NOMO-1 (cell line): Measurements from ENCODE around the gene ZIC5.
"Not testable (repeated sequence)": the region's sequence is repeated elsewhere in the genome, so short reads cannot be mapped to it uniquely, and the experiment has no call there.

ENCODE experiments used
- DNase-seq, 2 experiments: peaks; one replicate each; lab custom pipeline; 2025; ENCODE audit not compliant: unreplicated experiment in 2 of 2; lab: John Stamatoyannopoulos, UW

Gene ZIC5

DNA sequence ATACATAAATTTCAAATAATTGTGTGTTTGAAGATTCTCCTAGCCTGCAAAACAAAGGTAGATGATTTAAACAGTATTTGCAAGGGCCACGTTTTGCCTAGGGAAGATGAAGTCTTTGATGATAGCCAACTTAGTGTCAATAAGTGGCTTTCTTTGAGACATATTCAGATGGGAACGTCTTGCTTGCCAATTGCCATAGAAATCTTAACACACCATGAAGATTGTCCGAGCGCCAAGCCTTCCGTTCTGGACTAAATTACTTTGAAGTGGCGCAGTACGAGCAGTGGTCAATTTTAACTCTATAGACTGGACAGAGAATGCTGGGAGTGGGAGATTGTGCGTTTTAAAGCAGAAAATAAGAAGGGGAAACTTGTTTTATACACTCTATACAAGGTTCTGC, 9.9 kb downstream of the ZIC5 start:
- DNase-seq = no peak

DNA sequence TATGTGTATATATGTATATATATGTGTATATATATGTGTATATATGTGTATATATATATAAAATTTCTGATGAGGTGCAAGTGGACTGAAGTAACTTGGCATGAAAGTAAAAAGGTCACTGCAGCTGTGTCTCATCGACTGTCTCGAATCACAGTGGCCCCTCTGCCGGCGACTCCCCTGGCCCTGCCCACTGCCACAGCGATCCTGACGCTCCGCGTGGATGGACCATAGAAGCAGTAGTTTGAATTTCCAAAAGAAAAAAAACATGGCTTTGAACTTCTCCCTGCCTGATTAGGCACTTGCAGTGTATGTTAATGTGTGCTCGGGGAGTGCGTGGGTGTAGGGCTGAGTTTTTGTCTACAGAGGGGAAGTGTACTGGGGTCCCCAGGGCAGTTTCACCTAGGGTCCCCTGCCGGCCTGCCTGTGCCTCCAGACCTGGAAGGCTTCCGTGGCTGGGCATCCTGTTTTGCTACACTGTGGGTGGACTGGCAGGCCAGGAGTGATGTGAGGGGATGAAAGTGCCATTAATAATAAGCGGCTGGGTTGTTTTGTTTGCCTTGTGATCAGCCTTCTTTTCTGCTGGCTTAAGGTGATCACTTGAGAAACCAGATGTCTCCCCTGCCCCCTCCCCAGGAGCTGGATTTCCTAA, 10.8 kb downstream of the ZIC5 start:
- DNase-seq = no peak

DNA sequence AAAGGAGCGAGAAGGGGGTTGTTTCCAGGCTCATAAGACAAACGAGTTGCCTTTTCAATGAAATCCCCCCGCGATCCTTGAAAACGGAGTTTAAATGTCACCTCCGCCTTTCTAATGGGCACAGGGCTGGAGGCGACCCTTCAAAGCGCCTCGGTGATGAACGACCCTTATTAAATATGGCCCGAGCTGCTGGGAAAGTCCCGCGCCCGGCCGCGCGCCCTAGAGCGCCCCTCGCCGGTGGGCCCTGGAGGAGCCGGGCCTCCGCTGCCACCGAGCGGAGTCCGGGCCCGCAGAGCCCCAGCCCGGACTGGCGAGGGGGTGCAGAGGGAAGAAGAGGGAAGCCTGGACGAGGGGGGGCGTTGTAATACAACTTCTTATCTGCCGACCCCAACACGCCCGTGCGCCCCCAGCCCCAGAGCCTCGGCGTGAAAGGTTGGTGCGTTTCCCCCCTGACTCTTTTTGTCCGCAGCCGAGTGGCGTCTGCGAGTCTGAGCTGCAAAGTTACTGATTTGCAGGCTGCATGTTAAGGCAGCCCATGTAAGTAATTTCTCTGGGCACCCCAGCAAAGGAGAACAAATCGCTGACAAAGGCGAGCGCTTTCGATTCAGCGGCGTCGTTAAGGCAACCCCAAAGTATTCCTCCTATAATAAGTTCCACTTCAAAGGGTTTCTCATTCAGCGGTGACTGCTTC, 11.9 kb downstream of the ZIC5 start:
- DNase-seq = no peak

DNA sequence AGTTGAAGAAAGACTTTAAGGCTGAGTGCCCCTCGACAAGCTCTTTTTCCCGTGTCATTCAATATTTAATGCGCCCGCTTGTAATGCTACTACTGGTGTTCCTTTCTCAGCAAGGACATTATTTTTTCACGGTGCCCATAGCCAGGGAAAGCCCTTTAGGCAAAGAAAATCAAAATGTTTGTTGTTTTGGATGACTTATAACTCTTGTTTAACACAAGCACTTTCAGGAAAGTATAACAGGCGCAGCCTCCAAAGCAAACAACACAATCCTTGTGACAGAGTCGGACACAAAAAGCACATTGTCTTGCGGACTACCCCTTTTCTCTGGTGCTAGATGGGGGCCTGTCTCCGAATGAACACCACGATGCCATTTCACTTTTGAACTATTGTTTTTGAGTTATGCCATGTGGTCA, 12.4 kb downstream of the ZIC5 start:
- no peak for DNase-seq

DNA sequence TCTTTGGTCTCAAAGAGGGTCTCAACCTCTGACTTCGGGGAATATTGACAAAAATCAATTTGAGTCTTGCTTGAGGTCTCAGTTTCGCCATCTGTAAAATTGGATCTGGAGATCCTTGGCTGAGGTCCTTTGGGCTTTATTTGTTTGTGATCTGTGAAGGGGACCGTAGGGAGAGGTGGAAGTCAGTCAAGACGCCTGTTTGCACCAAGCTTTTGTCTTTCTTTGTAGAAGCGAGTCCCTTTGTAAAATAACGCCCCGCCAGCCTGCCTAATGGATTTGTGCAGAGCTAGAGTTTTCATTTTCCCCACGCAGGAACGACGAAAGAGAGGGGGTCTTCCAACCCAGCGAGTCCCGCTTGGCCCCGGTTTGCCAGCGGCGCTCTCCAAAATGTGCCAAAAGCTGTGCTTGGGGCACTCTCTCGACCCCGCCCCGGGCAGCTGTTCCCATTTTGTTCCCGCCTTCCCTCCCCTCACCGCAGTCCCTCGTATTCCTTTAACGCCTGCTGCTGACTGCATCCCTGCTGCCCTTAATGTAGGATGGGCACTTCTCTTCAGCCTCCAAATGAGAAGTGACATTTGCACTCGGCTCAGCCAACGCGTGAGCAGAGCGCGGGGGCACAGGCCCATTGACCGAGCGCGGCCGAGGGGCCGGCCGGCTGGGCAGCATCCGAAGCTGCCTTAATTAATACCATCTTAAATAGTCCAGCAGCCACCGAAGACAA, 13.0 kb downstream of the ZIC5 start:
- no peak for DNase-seq

DNA sequence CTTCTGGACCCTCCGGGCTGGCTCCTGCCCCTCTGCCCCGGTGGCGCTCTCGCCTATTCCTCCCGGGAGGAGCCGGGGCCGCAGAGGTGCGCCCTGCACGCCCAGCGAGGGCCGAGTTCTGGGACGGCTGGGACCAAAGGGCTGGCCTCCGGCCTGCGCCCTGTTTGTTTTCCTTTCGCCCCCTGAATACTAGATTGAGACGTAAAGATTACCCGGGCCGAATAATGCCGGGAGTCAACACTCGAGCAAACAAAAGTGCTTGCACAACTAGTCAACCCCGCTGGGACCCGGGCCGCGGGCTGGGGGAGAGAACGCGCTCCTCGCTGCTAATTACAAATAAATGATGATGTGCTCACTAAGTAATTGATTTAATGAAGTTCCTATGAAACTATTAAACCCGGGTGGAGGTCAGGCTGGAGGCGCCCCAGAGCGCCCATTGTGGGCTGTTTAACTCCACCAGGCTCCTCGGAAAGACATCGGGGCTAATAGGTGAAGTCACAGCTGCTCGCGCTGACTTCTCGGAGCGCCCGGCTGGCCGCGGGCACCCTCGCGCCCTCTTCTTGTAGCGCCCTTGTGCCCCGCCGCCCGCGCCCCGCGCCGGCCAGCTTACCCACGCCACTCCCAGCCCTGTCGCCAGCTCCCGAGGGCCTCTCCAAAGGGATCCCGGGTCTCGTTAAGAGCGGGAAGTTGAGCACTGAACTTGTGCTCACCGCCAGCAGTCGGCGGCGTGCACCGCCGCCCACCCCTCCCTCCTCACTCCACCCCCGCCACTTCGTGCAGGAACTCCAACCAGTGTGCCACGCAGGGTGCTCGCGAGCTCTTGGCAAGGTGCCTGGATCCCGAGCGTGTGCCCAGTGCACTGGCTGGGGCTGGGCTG, 14.9 kb downstream of the ZIC5 start:
- DNase-seq = no peak

DNA sequence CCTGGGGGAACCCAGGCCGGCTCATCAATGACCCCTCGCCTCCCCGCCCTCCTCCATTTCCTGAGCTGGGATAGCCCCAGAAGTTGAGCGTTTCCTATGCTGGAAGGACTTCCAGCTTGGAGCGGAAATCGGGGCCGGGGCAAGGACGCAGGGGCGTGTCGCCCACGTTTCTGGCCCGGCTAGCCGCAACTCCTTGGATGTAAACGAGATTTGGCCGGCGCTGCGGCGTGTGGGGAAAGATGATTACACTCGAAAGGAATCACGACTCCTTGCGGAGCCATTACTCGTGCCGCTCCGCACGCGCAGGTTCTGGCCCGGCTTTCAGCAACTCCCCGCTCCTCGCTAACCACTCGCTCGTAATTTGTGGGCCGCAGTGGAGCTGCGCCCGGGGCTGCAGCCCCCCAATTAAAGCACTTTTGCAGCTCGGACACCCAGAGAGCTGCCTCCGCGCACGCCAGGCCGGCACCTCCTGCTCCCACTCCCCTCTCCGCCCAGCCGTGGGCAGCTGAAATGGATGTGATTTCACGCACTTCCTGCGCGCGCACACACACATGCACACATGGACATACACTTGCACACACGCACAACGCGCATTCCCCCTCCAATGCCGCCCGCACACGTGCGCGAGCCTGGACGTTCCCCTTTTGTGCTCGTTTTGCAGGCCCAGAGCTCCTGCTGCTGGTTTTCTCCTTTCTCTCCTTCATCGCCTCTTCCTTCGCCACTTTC, 15.7 kb downstream of the ZIC5 start:
- DNase-seq = no peak

DNA sequence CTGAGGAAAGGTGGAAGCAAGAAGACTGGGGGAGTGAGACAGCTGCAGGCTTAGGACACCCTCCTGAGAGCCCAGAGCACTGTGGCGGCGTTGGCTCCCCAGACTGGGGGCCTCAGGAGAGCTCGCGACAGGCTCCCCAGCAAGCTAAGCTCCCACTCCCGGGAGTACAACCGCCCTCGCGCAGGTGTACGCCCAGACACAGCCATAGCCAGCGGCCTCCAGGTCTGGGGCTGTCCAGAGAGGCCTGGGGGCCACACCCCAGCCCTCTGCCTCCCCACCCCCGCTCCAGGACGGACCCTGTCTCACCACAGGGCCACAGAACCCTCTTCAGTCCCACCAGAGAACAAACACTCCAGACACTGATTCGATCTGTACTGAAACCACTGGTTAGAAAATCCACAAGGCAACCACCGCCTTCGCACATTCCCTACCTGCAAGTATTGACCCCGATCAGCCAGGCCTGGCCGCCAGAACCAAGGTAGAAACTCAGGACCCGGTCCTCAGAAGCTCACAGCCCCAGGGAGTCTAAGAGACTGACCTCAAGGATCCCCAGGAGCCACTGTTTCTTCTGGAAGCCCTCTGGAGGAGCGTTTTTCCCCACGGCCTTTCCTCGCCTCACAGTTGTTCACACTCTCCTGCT, 16.3 kb downstream of the ZIC5 start:
- no peak for DNase-seq

DNA sequence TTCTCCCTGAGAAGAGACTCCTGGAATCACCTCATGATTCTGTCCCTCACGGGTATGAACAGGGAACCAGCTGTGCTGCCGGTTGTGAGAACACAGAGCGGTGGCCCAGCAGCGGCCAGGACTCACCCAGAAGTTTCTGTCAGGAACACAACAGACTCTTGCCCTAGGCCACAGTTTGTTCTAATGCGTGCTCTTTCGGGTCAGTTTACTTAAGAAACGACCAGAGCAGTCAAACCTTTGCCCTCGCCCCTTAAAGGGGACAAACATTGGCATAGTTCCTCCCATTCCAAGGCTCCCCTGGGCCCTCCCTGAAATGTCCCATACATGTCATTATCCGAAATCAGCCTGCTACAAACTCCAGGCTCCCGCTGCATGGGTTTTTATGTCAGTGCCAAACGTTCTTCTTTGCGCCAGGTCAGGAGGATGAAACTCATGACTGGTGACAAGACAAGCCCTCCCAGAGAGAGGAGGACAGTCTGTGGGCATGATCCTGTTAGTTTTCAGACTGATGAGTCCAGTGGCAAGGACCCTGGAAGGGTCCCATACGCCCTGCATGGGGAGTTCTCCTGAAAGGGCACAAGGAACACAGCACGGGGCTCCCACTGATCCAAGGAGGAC, 18.3 kb downstream of the ZIC5 start:
- DNase-seq = no peak

DNA sequence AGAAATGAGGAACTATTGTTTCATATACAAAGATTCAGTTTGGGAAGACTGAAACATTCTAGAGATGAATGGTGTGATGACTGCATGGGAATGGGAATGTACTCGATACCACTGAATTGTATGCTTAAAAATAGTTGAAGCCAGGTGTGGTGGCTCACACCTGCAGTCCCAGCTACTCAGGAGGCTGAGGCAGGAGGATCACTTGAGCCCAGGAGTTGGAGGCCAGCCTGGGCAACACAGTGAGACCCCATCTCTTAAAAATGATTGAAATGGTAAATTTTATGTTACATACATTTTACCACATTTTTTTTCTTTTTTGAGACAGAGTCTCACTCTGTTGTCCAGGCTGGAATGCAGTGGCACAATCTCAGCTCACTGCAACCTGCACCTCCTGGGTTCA, 19.9 kb downstream of the ZIC5 start:
- not testable (repeated sequence) for DNase-seq

DNA sequence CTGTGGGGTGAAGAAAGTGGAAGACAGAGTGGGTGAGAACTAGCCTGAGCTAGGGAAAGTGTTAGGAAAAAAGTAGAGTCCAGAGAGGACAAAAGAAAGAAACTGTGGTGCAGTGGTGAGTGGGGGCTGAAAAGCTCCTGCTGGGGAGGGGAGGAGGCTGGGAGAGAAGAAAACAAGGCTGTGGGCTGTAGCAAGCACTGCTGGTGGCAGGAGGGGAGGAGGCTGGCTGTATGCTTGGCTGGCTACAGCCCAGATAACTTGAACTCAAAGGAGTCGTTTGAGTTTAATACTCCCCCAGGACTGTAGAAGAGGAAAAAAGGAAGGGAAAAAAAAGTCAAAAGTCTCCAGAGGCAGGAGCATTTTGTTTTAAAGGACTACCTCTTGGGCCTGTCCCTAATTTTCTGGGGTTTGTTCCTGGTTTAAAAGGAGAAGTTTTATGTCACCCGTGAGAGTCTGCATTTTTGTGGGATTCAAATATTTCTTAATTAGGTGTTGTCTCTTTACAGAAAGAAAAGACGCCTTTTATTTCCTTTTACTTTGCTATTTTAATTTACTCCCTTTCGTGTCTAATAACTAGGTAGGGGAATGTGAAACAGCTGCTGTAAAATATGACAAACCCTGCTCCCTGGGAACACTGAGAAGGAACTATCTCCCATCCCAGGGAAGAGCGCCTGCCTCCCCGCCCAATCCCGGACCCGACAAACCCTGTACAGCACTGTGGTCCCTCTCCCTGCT, 21.7 kb downstream of the ZIC5 start:
- no peak for DNase-seq

DNA sequence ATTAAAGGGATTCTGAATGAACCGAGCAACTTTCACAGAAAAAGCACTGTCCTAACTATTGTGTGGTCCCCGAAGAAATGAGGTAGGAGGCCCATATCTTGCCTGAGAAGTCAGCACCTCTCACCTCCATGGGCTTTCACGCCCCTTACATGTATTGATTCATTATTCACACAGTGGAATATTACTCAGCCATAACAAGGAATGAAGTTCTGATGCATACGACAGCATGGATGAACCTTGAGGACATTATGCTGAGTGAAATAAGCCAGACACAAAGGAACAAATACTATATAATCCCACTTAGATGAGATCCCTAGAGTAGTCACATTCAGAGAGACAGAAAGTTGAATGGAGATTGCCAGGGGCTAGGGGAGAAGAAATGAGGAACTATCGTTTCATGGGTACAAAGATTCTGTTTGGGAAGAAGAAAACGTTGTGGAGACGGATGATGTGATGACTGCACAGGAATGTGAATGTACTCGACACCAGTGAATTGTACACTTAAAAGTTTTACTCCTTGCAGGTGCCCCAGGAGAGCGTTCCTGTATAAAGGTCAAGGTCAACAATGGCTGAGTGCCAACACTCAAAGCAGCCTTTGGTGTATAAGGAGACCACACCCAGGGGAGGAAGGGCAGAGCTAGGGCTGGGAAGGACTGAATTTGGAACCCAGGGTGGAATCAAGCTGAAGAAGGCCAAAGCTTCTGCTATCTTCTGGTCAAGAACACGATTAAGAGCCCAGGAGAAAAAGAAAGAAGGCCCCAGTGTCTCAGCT, 22.5 kb downstream of the ZIC5 start:
- no peak for DNase-seq

DNA sequence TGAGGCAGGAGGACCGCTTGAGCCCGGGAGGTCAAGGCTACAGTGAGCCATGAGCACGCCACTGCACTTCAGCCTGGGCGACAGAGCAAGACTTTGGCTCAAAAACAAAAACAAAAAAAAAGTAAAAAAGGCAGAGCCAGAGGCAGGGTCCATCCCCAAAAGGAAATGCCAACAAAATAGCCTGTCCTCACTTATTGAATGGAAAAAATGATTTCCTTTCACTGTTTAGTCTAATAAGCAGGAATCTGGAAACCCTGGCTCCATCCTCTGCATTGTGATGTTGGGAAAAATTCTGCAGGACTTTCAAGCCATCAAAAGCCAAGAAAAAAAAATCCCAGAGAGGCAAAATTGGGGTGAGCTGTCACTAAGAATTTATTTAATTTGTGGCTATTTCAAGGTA, 23.2 kb downstream of the ZIC5 start:
- no peak for DNase-seq

DNA sequence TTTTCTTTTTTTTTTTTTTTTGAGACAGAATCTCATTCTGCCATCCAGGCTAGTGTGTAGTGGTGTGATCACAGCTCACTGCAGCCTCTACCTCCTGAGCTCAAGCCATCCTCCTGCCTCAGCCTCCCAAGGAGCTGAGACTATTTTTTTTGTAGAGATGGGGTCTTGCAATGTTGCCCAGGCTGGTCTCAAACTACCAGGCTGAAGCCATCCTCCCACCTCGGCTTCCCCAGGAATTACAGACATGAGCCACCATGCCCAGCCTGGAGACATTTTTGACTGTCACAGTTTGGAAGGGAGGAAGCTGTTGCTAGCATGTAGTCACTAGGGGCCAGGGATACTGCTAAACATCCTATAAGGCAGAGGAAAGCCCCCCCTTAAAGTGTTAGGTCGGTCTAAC, 23.9 kb downstream of the ZIC5 start:
- DNase-seq = no peak

DNA sequence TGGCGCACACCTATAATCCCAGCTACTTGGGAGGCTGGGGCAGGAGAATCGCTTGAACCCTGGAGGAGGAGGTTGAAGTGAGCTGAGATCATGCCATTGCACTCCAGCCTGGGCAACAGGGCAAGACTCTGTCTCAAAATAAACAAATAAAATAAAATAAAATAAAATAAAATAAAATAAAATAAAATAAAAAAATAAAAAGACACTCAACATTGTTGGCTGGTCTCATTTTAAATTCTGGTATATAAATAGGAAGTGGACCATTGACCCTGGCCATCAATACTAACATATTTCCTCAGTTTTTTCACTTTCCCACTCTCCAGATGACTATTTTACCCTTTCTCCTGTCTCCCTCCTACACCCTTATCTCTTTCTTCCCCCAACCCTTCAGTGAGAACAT, 26.1 kb downstream of the ZIC5 start:
- DNase-seq = not testable (repeated sequence)

DNA sequence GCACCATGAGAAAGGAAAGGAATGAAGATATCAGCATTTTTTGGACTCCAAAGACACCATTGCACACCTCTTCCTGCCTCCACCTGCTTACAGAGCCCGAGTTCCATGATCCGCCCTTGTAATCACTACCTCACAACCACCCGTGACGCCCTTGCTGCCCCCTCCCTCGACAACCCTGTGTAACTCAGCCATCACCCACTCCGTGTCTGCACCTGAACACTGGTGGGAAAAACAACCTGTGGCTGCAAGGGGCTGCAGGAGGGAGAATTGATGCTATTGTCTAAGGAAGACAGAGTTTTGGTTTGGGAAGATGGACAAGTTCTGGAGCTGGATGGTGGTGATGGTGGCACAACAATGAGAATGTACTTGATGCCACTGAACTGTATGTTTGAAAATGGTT, 27.0 kb downstream of the ZIC5 start:
- DNase-seq = no peak

DNA sequence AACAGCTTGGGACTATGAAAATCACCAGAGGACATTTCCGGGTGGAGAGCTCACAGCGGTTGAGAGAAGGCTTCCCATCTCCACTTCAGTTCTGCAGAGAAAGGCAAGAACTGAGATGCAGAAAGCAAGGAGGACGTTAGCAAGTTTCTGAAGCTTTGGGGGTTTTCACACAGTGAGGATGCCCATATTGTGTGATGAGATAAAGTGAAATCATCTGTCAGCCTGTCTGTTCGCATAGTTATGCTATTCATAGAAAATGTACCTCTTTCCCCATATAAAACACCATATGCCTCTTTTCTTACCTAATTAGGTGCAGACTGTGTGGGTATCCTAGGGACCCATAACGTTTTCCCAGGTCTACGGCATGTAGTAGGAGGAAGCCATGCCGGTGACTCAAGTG, 27.5 kb downstream of the ZIC5 start:
- DNase-seq = no peak

DNA sequence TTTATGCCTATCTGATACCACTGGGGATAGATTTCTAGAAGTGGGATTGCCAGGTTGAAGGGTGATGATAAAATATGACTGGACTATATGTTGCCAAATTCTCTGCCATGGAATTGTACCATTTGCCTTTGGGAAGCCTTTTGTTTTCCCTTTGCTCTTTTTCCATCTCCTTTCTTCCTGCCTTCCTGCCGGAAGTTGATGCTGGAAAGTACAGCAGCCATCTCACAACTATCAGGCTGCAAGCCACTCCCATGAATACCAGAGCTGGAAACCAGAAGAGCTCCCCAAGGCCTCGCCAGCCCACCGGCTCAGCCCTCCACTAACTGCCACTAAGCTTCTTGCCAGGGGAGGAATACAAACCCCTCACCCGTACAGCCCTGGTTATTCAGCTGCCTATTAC, 29.7 kb downstream of the ZIC5 start:
- DNase-seq = no peak
